ENCODE measurements around the gene ABLIM1. TPM values are rescaled to one million over a fixed set of nuclear protein-coding genes. Genes with fewer than 3 reads are reported as not detected.

The ABLIM1 gene
- total RNA-seq, 1 donor from 2014 or later, result 35.8 TPM

DNA sequence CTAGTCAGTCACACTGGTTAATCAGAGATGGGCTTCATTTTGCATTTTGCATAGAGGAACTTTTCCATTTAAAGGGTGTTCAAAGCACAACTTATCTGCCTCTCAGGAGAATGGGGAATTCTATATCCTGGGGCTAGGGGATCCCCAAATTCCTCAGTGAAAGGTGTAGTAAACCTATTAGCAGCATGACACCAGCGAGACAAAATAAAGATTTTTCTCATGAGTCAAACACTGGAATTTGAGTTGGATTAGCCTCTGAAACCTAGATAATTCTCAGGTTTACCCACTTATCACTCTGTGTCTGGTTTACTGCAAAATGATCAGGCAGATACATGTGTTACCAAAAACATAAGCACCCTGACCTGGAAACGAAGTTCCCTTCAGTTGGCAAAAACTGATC, 255.8 kb downstream of the ABLIM1 start:
- no peak for DNase-seq (ENCODE audit: low read depth, low spot score)
- no peaks in the 10 kb centered on the region for H3K9me3 Mint-ChIP-seq
- H3K4me3 Mint-ChIP-seq, result peak overlapping the region; percentile 92
- TF ChIP-seq, protein P1, sequence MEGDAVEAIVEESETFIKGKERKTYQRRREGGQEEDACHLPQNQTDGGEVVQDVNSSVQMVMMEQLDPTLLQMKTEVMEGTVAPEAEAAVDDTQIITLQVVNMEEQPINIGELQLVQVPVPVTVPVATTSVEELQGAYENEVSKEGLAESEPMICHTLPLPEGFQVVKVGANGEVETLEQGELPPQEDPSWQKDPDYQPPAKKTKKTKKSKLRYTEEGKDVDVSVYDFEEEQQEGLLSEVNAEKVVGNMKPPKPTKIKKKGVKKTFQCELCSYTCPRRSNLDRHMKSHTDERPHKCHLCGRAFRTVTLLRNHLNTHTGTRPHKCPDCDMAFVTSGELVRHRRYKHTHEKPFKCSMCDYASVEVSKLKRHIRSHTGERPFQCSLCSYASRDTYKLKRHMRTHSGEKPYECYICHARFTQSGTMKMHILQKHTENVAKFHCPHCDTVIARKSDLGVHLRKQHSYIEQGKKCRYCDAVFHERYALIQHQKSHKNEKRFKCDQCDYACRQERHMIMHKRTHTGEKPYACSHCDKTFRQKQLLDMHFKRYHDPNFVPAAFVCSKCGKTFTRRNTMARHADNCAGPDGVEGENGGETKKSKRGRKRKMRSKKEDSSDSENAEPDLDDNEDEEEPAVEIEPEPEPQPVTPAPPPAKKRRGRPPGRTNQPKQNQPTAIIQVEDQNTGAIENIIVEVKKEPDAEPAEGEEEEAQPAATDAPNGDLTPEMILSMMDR (conservative IDR thresholded peaks at IDR 0.05), result no peak
- peaks cover 59% of the 10 kb centered on the region for H3K27me3 Mint-ChIP-seq (ENCODE audit: low read depth)
- peaks cover 66% of the 10 kb centered on the region for H3K4me1 Mint-ChIP-seq
- no peaks in the 10 kb centered on the region for H3K36me3 Mint-ChIP-seq (ENCODE audit: low read depth)
- no peak overlapping the region for H3K27ac Mint-ChIP-seq (ENCODE audit: unreplicated experiment)

DNA sequence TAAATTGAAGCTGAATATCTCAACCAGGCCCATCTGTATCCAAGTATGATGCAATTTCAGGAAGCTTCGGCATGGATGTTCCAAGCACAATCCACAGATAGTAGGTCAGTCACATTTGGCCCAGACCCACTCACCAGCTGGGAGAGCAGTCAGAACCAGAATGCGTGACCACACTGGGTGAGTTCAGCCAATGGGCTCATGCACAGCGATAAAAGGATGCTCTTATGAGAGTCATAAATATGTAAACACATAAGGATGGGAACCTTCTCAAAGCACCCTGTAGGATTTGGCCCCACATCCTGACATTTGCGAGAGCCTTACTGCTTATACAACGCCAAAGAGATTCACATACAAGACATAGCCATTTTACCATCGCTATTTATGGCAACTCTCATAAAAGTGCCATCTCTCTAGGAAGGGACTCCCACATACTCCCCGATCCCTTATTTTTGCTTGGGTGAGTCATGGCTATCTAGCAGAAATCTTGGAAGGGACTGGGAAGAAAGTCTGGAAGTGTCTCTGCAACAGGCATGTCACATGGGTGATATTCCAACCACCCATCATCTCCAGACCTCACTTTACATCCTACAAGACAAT, 256.8 kb downstream of the ABLIM1 start:
- peaks cover 75% of the 10 kb centered on the region for H3K4me1 Mint-ChIP-seq
- H3K27ac Mint-ChIP-seq (ENCODE audit: unreplicated experiment), result no peak overlapping the region
- no peaks in the 10 kb centered on the region for H3K36me3 Mint-ChIP-seq (ENCODE audit: low read depth)
- no peak for DNase-seq (ENCODE audit: low read depth, low spot score)
- H3K9me3 Mint-ChIP-seq, result no peaks in the 10 kb centered on the region
- peaks cover 58% of the 10 kb centered on the region for H3K27me3 Mint-ChIP-seq (ENCODE audit: low read depth)
- H3K4me3 Mint-ChIP-seq, result peak overlapping the region; percentile 52
- TF ChIP-seq, protein P1 (conservative IDR thresholded peaks at IDR 0.05), result no peak

DNA sequence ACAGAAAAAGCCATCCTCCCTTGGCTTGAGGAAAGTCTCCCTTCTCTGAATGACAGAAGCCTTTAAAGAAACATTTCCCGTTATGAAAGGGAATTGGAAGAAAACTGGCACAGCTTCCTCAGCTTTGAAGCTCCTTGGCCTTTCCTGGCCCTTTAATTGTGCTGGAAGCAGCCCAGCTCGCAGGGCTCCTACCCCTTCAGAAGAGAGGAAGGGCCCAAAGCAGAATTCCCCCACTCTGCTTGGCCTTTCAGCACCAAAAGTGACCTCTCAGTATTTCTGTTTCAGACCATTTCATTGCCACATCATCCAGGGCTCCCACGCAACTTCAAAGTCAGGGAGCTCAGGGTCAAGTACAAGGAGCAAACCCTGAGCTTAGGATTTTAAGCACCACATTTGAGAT, 258.0 kb downstream of the ABLIM1 start:
- TF ChIP-seq, protein P1 (conservative IDR thresholded peaks at IDR 0.05), result no peak
- peak overlapping the region; percentile 87 for H3K4me3 Mint-ChIP-seq
- no peaks in the 10 kb centered on the region for H3K36me3 Mint-ChIP-seq (ENCODE audit: low read depth)
- no peak overlapping the region for H3K27ac Mint-ChIP-seq (ENCODE audit: unreplicated experiment)
- peaks cover 82% of the 10 kb centered on the region for H3K4me1 Mint-ChIP-seq
- peaks cover 46% of the 10 kb centered on the region for H3K27me3 Mint-ChIP-seq (ENCODE audit: low read depth)
- peak; percentile 12 for DNase-seq (ENCODE audit: low read depth, low spot score)
- no peaks in the 10 kb centered on the region for H3K9me3 Mint-ChIP-seq

DNA sequence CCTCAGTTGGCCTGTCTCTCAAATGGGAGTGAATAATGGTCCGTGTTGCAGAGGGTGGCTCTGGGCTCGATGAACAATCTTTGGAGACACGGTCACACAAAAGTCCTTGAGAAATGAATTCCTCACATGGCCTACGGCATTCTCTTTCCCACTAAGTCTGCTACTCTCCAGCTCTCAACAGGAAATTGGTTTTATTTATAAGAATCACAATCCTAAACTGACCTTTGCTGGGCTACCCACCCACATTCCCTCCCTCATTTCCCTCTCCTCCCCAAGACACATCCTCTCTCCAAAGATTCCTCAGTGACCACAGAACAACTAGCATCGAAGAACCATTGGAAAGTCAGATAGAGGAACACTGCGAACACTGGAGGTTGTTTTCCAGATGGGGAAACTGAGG, 258.5 kb downstream of the ABLIM1 start:
- Mint-ChIP-seq H3K9me3 (no peaks in the 10 kb centered on the region), H3K4me3 (peak overlapping the region; percentile 87), H3K4me1 (peaks cover 85% of the 10 kb centered on the region), H3K27me3 (ENCODE audit: low read depth) (peaks cover 41% of the 10 kb centered on the region), H3K27ac (ENCODE audit: unreplicated experiment) (peak overlapping the region; percentile 58), H3K36me3 (ENCODE audit: low read depth) (no peaks in the 10 kb centered on the region)
- TF ChIP-seq, protein P1 (conservative IDR thresholded peaks at IDR 0.05), result no peak
- DNase-seq (ENCODE audit: low read depth, low spot score), result no peak

DNA sequence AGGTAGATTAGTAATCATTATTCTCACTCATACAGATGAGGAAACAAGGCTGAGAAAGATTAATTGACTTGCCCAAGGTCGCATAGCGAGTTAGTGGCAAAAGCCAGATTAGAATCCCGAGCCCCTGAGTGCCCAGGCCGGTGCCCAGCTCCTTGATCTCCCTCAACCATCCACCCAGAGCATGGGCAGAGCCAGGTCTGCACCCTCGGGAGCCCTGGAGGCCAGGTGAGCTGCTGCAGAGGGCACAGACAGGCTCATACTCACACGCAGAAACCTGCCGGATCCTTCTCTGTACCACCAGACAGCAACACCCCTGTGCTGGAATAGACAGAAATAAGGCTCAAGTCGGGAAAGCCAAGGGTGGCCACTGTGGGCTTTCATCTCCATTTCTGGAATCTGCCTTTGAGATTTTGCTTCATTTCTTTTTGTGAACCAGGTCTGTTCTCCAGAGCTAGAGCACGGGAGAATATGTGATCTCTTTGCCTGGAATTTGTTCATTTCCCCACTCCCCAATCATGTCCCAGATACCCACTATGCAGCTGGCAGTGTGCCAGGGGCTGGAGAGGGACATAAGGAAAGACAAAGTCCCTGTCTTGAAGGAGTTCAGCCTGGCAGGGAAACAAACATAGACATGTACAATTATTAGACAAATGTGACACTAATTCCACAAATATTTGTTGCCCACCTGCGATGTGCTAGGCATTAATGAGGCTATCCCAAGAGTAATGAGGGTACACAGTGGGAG, 259.3 kb downstream of the ABLIM1 start:
- DNase-seq (ENCODE audit: low read depth, low spot score), result no peak
- Mint-ChIP-seq H3K27ac (ENCODE audit: unreplicated experiment) (peak overlapping the region; percentile 67), H3K4me1 (peaks cover 93% of the 10 kb centered on the region), H3K27me3 (ENCODE audit: low read depth) (peaks cover 37% of the 10 kb centered on the region), H3K9me3 (no peaks in the 10 kb centered on the region), H3K36me3 (ENCODE audit: low read depth) (no peaks in the 10 kb centered on the region), H3K4me3 (peak overlapping the region; percentile 11)
- TF ChIP-seq, protein P1 (conservative IDR thresholded peaks at IDR 0.05), result no peak
